Testis (tissue), 2 donors: ENCODE results near the gene NLRP5.
"Not testable (repeated sequence)": the region's sequence is repeated elsewhere in the genome, so short reads cannot be mapped to it uniquely, and the experiment has no call there.

ENCODE experiments used
- POLR2A ChIP-seq: fragments of 450-650 bp; IDR thresholded peaks from one replicate; pipeline ENCODE4 v1.6.1; 2017; ENCODE audit warnings: antibody characterized with exemption, mild to moderate bottlenecking, moderate library complexity
- TF ChIP-seq, protein P1 (sequence below), 3 experiments: fragments of 450-650 bp in 2 of 3; fragments of 200-600 bp in 1 of 3; sonication (generic) in 1 of 3; IDR thresholded peaks; one replicate each; pipeline ENCODE4 v1.5.1; 2016 to 2019; ENCODE audit warnings: antibody characterized with exemption in 3 of 3, mild to moderate bottlenecking in 2 of 3, moderate library complexity in 1 of 3

DNA sequence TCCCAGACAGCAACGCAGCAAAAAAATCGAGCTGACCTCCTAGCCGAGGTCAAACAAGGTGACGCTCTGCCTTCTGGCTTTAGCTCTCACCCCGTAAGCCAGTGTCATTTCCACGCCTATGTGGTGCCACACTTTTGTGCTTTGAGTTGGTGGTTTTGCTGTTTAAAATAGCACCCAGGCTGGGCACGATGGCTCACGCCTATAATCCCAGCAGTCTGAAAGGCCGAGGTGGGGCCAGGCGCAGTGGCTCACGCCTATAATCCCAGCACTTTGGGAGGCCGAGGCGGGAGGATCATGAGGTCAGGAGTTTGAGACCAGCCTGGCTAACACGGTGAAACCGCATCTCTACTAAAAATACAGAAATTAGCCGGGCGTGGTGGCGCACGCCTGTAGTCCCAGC, 36.0 kb upstream of the NLRP5 start:
- TF ChIP-seq POLR2A, result not testable (repeated sequence)
- TF ChIP-seq, protein P1, sequence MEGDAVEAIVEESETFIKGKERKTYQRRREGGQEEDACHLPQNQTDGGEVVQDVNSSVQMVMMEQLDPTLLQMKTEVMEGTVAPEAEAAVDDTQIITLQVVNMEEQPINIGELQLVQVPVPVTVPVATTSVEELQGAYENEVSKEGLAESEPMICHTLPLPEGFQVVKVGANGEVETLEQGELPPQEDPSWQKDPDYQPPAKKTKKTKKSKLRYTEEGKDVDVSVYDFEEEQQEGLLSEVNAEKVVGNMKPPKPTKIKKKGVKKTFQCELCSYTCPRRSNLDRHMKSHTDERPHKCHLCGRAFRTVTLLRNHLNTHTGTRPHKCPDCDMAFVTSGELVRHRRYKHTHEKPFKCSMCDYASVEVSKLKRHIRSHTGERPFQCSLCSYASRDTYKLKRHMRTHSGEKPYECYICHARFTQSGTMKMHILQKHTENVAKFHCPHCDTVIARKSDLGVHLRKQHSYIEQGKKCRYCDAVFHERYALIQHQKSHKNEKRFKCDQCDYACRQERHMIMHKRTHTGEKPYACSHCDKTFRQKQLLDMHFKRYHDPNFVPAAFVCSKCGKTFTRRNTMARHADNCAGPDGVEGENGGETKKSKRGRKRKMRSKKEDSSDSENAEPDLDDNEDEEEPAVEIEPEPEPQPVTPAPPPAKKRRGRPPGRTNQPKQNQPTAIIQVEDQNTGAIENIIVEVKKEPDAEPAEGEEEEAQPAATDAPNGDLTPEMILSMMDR (IDR thresholded peaks at IDR 0.05), result not testable (repeated sequence)
